A172 (cell line): ENCODE measurements around the gene SMIM24. TPM values are rescaled to one million over a fixed set of nuclear protein-coding genes. Genes with fewer than 3 reads are reported as not detected.
"Not testable (repeated sequence)": the region's sequence is repeated elsewhere in the genome, so short reads cannot be mapped to it uniquely, and the experiment has no call there.

Experiments
- DNase-seq: peaks from one replicate; pipeline ENCODE4 v3.0.0-alpha.2; 2015; ENCODE audit warnings: low spot score
- total RNA-seq: library from RNA; depleted of rRNA; stranded (reverse); fragments of >200 nt; shearing (Covaris generic); gene quantifications from 2 replicates; pipeline ENCODE4 v1.2.3, GENCODE V29; 2014; rRNA removed

Gene SMIM24
- total RNA-seq: not detected in 2 replicates

GRCh38 chr19:3480383-3481091 is at the start of gene SMIM24:
Gene SMIM24 (minus strand): TSS chr19:3480525. CDS start chr19:3480463, 62 bp downstream.
- no peak for DNase-seq

DNA sequence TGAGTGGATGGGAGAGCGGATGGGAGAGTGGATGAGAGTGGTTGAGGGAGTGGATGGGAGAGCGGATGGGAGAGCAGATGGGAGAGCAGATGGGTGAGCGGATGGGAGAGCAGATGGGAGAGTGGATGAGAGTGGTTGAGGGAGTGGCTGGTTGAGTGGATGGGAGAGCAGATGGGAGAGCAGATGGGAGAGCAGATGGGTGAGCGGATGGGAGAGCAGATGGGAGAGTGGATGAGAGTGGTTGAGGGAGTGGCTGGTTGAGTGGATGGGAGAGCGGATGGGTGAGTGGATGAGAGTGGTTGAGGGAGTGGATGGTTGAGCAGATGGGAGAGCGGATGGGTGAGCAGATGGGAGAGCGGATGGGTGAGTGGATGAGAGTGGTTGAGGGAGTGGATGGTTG is 49.0 kb upstream of the SMIM24 start:
- not testable (repeated sequence) for DNase-seq

DNA sequence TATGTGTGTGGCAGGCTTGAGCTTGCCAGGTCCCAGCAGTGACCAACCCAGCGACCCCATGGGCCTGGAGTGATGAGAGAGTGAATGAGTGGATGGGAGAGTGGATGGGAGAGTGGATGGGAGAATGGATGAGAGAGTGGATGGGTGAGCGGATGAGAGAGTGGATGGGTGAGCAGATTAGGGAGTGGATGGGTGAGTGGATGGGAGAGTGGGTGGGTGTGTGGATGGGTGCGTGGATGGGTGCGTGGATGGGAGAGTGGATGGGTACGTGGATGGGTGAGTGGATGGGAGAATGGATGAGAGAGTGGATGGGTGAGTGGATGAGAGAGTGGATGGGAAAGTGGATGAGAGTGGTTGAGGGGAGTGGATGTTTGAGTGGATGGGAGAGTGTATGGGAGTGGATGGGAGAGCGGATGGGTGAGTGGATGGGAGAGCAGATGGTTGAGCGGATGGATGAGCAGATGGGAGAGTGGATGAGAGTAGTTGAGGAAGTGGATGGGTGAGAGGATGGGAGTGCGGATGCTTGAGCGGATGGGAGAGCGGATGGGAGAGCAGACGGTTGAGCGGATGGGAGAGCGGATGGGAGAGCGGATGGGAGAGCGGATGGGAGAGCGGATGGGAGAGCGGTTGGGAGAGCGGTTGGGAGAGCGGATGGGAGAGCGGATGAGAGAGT is 48.4 kb upstream of the SMIM24 start:
- DNase-seq: no peak

- no peak for DNase-seq
Measured at GRCh38 chr19:3528080-3528479, 47.8 kb upstream of the SMIM24 start.

GRCh38 chr19:3527238-3527910 is 47.0 kb upstream of the SMIM24 start:
- no peak for DNase-seq

GRCh38 chr19:3526507-3527237 is 46.3 kb upstream of the SMIM24 start:
- no peak for DNase-seq

- DNase-seq: no peak
Measured at GRCh38 chr19:3524904-3525451, 44.7 kb upstream of the SMIM24 start.

DNA sequence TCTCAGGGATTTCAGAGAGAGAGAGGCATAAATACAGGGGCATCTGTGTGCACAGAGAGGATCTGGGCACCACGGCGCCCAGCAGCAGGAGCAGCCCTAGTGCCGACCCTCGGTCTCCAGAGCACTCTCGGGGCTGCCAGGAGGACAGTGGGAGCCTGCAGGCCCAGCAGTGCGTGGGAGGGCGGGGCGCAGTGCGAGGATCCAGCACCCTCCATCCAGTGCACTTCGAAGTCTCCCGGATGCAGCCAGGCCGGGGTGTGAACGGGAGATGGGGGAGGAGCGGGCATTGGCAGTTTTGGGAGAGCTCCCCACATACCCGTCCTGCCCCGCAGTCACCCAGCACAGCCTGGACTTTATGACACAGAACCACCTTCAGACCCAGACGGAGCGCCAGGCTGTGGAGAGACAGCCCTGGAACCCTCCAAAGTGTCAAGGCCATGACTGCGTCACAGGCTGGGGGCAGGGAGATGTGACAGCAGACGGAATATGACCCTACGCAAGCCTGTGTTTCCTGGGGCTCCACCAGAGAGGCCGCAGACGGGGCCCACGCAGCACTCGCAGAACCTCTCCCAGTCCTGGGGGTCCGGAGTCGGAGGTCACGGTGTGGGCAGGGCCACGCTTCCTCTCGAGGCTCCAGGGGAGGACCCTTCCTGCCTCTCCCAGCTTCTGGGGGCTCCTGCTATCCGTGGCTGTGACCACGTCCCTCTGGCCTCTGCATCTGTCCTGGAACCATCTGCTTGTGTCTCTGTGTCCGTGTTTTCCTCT is 43.9 kb upstream of the SMIM24 start:
- no peak for DNase-seq

DNA sequence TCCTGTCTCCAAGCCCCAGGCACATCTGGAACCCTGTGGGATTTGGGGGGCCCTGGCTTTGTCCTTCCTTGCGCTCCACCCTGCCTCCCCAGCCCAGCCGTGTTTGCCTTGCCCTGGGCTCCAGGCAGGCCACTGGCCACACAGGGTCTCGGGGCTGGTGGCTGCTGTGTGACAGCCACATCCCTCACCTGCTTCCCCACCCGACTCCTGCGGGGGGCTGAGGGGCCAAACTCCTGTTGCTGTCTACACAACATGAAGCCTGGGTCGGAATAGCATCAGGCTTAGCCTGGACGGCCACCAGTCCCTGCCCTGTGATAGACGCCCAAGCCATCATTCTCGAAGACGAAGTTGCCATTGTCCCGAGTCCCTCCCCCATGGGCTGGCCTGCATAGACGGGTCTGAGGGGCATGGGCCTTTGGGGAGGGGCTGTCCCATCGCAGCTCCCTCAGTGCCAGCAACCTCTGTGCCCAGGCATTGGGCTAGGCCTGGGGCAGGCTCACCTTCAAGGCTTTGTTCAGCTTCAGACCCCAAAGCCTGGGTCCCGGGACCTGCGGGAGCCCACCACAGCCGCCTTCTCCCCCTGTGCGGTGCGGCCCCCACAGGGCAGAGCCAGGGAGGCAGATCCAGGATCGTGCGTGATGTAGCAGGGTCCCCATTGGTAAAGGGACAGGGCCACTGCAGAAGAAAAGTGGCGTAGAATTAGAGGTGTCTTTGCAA is 43.2 kb upstream of the SMIM24 start:
- no peak for DNase-seq

- no peak for DNase-seq
Measured at GRCh38 chr19:3522421-3523360, 42.4 kb upstream of the SMIM24 start.

DNA sequence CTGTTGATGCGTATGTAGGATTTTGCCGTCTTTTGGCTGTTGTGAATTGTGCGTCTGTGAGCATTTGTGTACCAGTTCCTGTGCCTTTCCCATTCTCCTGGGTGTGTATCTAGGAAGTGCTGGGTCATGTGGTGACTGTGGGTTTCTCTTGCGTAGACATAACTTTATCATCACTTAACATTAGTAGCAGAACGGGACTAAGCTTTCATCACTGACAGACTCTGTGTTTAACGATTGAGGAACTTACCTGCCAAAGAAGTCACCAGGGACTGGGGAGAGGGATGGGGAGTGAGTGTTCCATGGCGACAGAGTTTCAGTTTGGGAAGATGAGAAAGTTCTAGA is 40.8 kb upstream of the SMIM24 start:
- no peak for DNase-seq

DNA sequence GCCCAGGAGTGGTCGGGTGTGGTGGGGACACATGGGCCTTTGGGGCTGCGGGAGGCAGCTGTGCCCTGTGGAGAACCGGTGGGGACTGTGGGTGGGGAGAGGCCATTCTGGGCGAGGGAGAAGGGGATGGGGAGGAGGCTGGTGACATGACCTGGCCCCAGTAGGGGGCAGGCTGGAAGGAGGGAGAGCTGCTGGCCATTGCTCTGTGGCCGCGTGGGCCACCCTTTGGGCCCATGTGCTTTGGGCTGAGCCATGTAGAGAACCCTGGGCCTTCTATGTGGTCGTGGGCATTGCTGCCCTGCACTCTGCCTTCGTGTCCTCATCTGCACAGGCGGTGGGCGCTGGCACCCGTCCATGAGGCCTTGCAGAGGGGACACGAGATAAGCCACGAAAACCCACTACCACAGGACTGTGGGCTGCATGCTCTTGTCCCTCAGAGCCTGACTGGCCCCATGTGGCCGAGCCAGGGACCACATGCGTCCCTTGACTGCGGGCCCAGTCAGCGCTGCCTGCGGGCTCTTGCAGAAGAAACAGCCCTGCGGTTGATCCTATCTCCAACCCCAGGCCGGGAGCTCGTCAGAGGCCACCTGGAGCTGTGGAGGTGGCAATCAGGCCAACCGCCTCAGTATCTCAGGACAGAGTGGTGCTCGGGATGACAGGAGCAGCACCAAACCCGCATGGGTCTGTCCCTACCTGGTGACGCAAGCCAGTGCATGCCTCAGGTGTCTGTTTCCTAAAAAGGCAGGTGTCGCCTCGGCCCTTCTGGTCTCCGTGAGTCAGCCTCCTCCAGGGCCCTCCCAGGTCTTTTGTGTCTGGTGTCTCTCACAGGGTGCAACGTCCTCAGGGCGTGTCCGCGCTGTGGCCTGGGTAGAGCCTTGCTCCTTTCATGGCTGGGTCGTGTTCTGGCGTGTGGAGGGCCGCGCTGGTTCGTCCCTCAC is 40.1 kb upstream of the SMIM24 start:
- DNase-seq: no peak

DNA sequence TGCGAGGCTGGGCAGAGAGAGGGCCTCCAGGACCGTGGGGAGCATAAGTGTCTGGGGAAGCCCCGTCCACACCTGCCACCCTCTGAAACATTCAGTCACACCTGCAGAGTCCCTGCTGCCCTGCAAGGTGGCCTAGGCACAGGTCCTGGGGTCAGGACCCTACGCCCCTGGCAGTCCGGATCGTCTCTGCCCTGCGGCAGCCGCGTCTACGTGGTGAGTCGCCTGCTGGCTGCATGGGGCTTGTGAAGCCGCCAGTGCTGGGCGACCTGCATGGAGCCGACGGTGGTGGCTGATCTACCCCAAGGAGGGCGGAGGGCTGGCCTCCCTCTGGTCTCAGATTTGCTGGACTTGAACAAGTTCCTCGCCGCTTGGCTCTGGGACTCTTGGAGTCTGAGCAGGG is 38.8 kb upstream of the SMIM24 start:
- DNase-seq: no peak

GRCh38 chr19:3518659-3519058 is 38.3 kb upstream of the SMIM24 start:
- no peak for DNase-seq

DNA sequence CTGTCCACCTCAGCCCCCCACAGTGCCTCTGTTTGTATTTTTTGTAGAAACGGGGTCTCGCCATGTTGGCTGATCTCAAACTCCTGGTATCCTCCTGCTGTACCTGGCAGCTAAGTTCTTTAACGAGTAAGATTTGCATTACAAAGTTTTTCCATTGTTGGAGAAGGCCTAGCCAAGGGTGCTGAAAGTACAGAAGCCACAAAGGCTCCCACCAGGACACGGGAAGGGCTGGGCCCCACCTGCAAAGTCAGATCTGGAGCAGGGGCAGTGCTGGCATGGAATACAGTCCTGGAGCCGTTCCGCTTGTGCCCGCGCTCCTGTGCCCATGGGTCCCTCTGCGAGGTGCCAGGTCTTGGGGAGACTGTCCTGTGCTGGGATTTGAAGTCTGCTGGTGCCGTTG is 37.9 kb upstream of the SMIM24 start:
- no peak for DNase-seq

DNA sequence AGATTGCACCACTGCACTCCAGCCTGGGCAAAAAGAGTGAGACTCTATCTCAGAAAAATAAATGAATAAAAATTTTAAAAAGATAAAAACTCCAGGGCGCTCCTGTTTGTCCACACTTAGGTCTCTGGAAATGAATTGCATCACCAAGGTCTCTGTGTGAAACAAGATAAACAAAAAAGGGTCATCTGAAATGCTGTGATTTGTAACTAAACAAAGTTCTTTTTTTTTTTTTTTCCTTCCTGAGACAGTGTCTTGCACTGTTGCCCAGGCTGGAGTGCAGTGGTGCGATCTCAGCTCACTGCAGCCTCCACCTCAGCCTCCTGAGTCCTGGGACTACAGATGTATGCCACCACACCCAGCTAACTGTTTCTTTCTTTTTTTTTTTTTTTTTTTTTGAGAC is 37.3 kb upstream of the SMIM24 start:
- DNase-seq: no peak

DNA sequence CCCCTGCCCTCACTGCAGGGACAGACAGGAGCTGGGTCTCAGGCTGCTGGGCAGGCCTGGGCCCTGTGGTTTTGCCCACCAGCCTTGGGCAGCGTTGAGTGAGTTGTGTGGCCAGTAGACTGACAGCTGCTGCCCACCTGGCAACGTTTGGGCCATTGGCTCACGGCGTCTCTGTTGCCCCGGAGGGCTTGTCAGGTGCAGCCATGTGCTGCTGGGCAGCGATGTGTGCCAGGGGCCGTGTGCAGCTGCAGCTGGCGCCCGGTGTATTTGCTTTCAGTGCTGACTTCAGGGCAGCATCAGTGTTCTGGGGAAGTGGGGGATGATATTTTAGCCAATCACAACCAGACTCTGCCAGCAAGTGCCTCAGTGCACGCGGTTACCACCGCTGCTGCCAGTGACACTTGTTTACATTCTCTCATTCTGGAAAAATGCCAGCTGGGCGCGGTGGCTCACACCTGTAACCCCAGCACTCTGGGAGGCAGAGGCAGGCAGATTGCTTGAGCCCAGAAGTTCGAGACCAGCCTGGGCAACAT is 36.4 kb upstream of the SMIM24 start:
- no peak for DNase-seq

- DNase-seq: no peak
Measured at GRCh38 chr19:3515891-3516422, 35.6 kb upstream of the SMIM24 start.
